H1 (cell line): Measurements from ENCODE around the gene TAF13. TPM values are rescaled to one million over a fixed set of nuclear protein-coding genes. Genes with fewer than 3 reads are reported as not detected.

Experiments
- CTCF ChIA-PET: fragments of 300-600 bp; sonication (Branson Sonifier 250); formaldehyde crosslinking; loops from one replicate; lab custom pipeline; 2021; ENCODE audit not compliant: partially characterized antibody; lab: Charles Lee
- POLR2A ChIA-PET: fragments of 300-600 bp; sonication (Branson Sonifier 250); formaldehyde crosslinking; loops from one replicate; lab custom pipeline; 2021; ENCODE audit warnings: inconsistent platforms; ENCODE audit not compliant: partially characterized antibody; lab: Charles Lee
- DNase-seq, 2 experiments: peaks; one replicate each; pipeline versions ENCODE4 v3.0.0 to v3.0.0-alpha.2; 2010 to 2022; ENCODE audit warnings: low spot score in 2 of 2, low read depth in 1 of 2, mixed read lengths in 1 of 2
- FAIRE-seq: peaks from 2 replicates; lab custom pipeline; 2011; peaks lifted over from hg19 to GRCh38; lab: Jason Lieb, UNC
- H2AFZ ChIP-seq: 2 replicates; pipeline ENCODE4 v1.8.1; 2012; ENCODE audit warnings: low read length, inconsistent platforms
- H2AK5ac ChIP-seq: 2 replicates; pipeline ENCODE4 v1.6.1; 2013; ENCODE audit warnings: low read depth, low read length
- H2BK120ac ChIP-seq: replicated peaks from 2 replicates; pipeline ENCODE3; 2013; ENCODE audit warnings: low read depth, low read length, inconsistent platforms
- H2BK12ac ChIP-seq: 2 replicates; pipeline ENCODE4 v1.6.1; 2013; ENCODE audit warnings: low read depth, low read length
- H2BK15ac ChIP-seq: 2 replicates; pipeline ENCODE4 v1.6.1; 2013; ENCODE audit warnings: low read length
- H2BK20ac ChIP-seq: 2 replicates; pipeline ENCODE4 v1.6.1; 2013; ENCODE audit warnings: low read length
- H2BK5ac ChIP-seq: 2 replicates; pipeline ENCODE4 v1.6.1; 2013; ENCODE audit warnings: low read depth, low read length
- H3K14ac ChIP-seq: 2 replicates; pipeline ENCODE4 v1.6.1; 2013; ENCODE audit warnings: inconsistent platforms; ENCODE audit not compliant: insufficient read length
- H3K18ac ChIP-seq: 2 replicates; pipeline ENCODE4 v1.6.1; 2013; ENCODE audit warnings: low read length; ENCODE audit errors: extremely low read depth
- H3K23ac ChIP-seq: 2 replicates; pipeline ENCODE4 v1.6.1; 2013; ENCODE audit warnings: inconsistent platforms; ENCODE audit not compliant: insufficient read length
- H3K23me2 ChIP-seq: 2 replicates; pipeline ENCODE4 v1.6.1; 2013; ENCODE audit warnings: low read depth, low read length
- H3K27ac ChIP-seq: 2 replicates; pipeline ENCODE4 v1.6.1; 2011; ENCODE audit warnings: low read depth, low read length, inconsistent platforms
- H3K27me3 ChIP-seq, 4 experiments: replicated peaks in 1 of 4; 1 replicate in 1 of 4; 2 replicates in 3 of 4; pipeline versions ENCODE4 v1.6.1 to v1.8.1; 2011 to 2013; ENCODE audit warnings: low read length in 3 of 4, mild to moderate bottlenecking in 3 of 4, inconsistent platforms in 2 of 4, mixed read lengths in 2 of 4, moderate library complexity in 1 of 4; ENCODE audit not compliant: control insufficient read depth in 3 of 4, insufficient read depth in 3 of 4; ENCODE audit errors: extremely low read depth in 1 of 4
- H3K36me3 ChIP-seq, 4 experiments: 2 replicates each; pipeline versions ENCODE4 v1.6.1 to v1.8.1; 2011 to 2013; ENCODE audit warnings: mild to moderate bottlenecking in 4 of 4, low read length in 3 of 4, moderate library complexity in 2 of 4, control low read depth in 1 of 4, inconsistent platforms in 1 of 4; ENCODE audit not compliant: insufficient read depth in 4 of 4, control insufficient read depth in 2 of 4
- H3K4ac ChIP-seq: replicated peaks from 2 replicates; pipeline ENCODE3; 2013; ENCODE audit warnings: low read length, low read depth, mixed read lengths, inconsistent platforms; ENCODE audit not compliant: insufficient read length
- H3K4me1 ChIP-seq, 4 experiments: replicated peaks in 1 of 4; 1 replicate in 1 of 4; 2 replicates in 3 of 4; pipeline versions ENCODE4 v1.6.1 to v1.8.1; 2011 to 2013; ENCODE audit warnings: low read length in 3 of 4, inconsistent platforms in 2 of 4, mixed read lengths in 1 of 4; ENCODE audit not compliant: insufficient read depth in 4 of 4, control insufficient read depth in 3 of 4
- H3K4me2 ChIP-seq, 2 experiments: 2 replicates each; pipeline versions ENCODE4 v1.6.1 to v1.8.1; 2011 to 2013; ENCODE audit warnings: low read depth in 2 of 2, low read length in 2 of 2, control low read depth in 1 of 2, inconsistent platforms in 1 of 2, mild to moderate bottlenecking in 1 of 2; ENCODE audit not compliant: insufficient read depth in 1 of 2
- H3K4me3 ChIP-seq, 4 experiments: fragments of 200-600, 300-600 bp in 1 of 4; sonication (generic), shearing (Covaris generic), sonication (Bioruptor Twin) in 1 of 4; 2 replicates each; pipeline versions ENCODE4 v1.5.1 to v1.8.1; 2011 to 2016; ENCODE audit warnings: low read length in 4 of 4, low read depth in 3 of 4, control low read depth in 2 of 4, inconsistent platforms in 2 of 4, mild to moderate bottlenecking in 2 of 4, mixed read lengths in 1 of 4, moderate library complexity in 1 of 4; ENCODE audit not compliant: insufficient read depth in 2 of 4; ENCODE audit errors: extremely low read depth in 1 of 4
- H3K56ac ChIP-seq: replicated peaks from 2 replicates; pipeline ENCODE3; 2013; ENCODE audit warnings: low read depth, mild to moderate bottlenecking, mixed read lengths, low read length, inconsistent platforms; ENCODE audit not compliant: insufficient read length
- H3K79me1 ChIP-seq: 2 replicates; pipeline ENCODE4 v1.6.1; 2013; ENCODE audit warnings: low read depth, low read length, control low read depth
- H3K79me2 ChIP-seq, 2 experiments: 2 replicates each; pipeline versions ENCODE4 v1.6.1 to v1.8.1; 2012 to 2013; ENCODE audit warnings: low read length in 2 of 2, mild to moderate bottlenecking in 2 of 2, inconsistent platforms in 1 of 2; ENCODE audit not compliant: insufficient read depth in 2 of 2, control insufficient read depth in 1 of 2
- H3K9ac ChIP-seq, 4 experiments: replicated peaks in 1 of 4; 1 replicate in 1 of 4; 2 replicates in 3 of 4; pipeline versions ENCODE4 v1.6.1 to v1.8.1; 2011 to 2013; ENCODE audit warnings: low read depth in 3 of 4, low read length in 3 of 4, control low read depth in 2 of 4, mild to moderate bottlenecking in 2 of 4, moderate library complexity in 2 of 4, inconsistent platforms in 1 of 4; ENCODE audit errors: extremely low read depth in 1 of 4
- H3K9me3 ChIP-seq, 2 experiments: 2 replicates each; pipeline versions ENCODE4 v1.6.1 to v1.8.1; 2012 to 2013; ENCODE audit warnings: mild to moderate bottlenecking in 2 of 2, moderate library complexity in 2 of 2, control low read depth in 1 of 2, inconsistent platforms in 1 of 2, low read depth in 1 of 2, low read length in 1 of 2, mixed read lengths in 1 of 2; ENCODE audit not compliant: insufficient read depth in 2 of 2
- H4K20me1 ChIP-seq, 2 experiments: replicated peaks in 1 of 2; 2 replicates each; pipeline versions ENCODE3 to v1.8.1; 2011 to 2013; ENCODE audit warnings: inconsistent platforms in 2 of 2, low read length in 2 of 2, mild to moderate bottlenecking in 1 of 2; ENCODE audit not compliant: insufficient read depth in 2 of 2, control insufficient read depth in 1 of 2
- H4K5ac ChIP-seq: 2 replicates; pipeline ENCODE4 v1.6.1; 2013; ENCODE audit warnings: low read length, low read depth, mixed read lengths, inconsistent platforms; ENCODE audit not compliant: insufficient read length
- H4K8ac ChIP-seq: 2 replicates; pipeline ENCODE4 v1.8.0; 2013; ENCODE audit warnings: mild to moderate bottlenecking, moderate library complexity, low read length, inconsistent platforms; ENCODE audit not compliant: insufficient read depth; ENCODE audit errors: extremely low read depth
- H4K91ac ChIP-seq: replicated peaks from 2 replicates; pipeline ENCODE3; 2013; ENCODE audit warnings: low read length, mixed read lengths, inconsistent platforms; ENCODE audit not compliant: insufficient read length
- SAP30 ChIP-seq: fragments of 300-600 bp; sonication (generic); IDR thresholded peaks from 2 replicates; pipeline ENCODE4 v1.7.1; 2012; ENCODE audit warnings: low read length, moderate library complexity, mild to moderate bottlenecking, inconsistent platforms; ENCODE audit not compliant: insufficient read depth, insufficient replicate concordance
- SIN3A ChIP-seq, 2 experiments: IDR thresholded peaks in 1 of 2; conservative IDR thresholded peaks in 1 of 2; 2 replicates each; pipeline ENCODE4 v1.6.1; 2011 to 2012; ENCODE audit warnings: low read length in 2 of 2, improper control_type of control experiment in 1 of 2, low read depth in 1 of 2, mild to moderate bottlenecking in 1 of 2
- SIX5 ChIP-seq: IDR thresholded peaks from 2 replicates; pipeline ENCODE4 v1.6.1; 2011; ENCODE audit warnings: mild to moderate bottlenecking, low read depth, low read length
- SUZ12 ChIP-seq: fragments of 200-600 bp; sonication (generic); IDR thresholded peaks from 2 replicates; pipeline ENCODE4 v1.6.1; 2012; ENCODE audit warnings: mild to moderate bottlenecking, inconsistent platforms, low read length, moderate library complexity, mixed read lengths
- WGBS, 2 experiments: shearing (Covaris generic) in 1 of 2; methylation state at CpG; one replicate each; pipeline versions ENCODE4 v1.1.6 to v1.1.7; 2013 to 2015; ENCODE audit warnings: low lambda C conversion rate in 2 of 2, mixed read lengths in 2 of 2, inconsistent platforms in 1 of 2, low coverage in 1 of 2, missing lambda C conversion rate in 1 of 2; ENCODE audit not compliant: insufficient replicate concordance in 2 of 2, insufficient coverage in 1 of 2, insufficient read length in 1 of 2; ENCODE audit errors: extremely low coverage in 1 of 2, missing lambda C conversion rate in 1 of 2; 5-methylcytosine and 5-hydroxymethylcytosine counted together
- polyA plus RNA-seq, 7 experiments: library from polyadenylated mRNA; depleted of rRNA in 3 of 7; stranded (reverse) in 5 of 7; unstranded in 2 of 7; fragments of >200 nt in 5 of 7; fragments of 200-250 nt in 2 of 7; gene quantifications; 1 replicate in 5 of 7; 2 replicates in 1 of 7; 4 replicates in 1 of 7; pipeline versions ENCODE4 v1.2.1 to v1.2.3, GENCODE V29; 2011 to 2013; ENCODE audit warnings: missing spikeins in 2 of 7, mixed read lengths in 2 of 7
- total RNA-seq: library from RNA; stranded (reverse); fragmentation: NEBNext Ultra II Directional; extraction: Animal tissue kit (Norgen Biotek cat#: 25700); gene quantifications from 2 replicates; pipeline ENCODE4 v1.2.1, GENCODE V29; 2021

The TAF13 gene
- total and polyA plus RNA-seq, 2 of the 8 experiments (the other 6 are each of a cell fraction or from before 2014, with no cell fraction given) = 13.1 to 41.7 TPM

DNA sequence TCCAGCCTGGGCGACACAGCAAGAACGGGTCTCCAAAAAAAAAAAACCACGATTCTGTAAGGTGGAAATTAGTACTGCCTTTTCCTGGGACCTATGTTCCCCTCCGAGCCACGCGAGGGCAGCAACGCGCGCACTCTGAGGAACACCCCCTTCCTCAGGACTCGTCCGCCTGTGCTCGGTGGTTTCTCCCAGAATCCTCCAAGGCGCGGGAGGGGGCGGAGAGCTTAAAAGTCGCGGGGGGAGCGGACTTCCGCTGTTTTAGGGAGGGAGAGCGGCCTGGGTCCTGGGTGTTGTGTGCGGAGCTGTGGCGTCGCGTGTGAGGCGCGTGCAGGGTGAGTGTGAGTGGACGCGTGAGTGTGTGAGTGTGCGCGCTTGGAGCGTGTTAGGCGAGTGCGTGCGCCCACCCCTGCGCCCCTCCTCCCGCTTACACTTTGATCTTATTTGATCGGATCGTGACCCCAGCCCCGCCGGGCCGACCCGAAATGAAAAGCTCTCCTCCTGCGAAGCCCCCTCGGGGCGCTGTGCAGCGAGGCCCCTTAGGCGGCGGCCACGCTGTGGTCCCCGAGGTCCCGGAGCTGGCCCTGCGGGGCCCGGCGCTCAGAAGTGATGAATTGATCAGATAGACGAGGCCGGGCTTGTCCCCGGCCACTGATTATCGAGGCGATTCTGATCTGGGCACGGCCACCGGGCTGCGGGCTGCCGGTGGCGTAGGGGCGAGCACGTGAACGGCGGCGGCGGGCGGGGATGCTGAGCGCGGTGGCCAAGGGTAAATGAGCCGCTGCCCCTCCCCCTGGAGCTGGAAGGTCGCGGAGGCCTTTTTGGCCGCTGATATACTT lies 24.4 kb upstream of the TAF13 start:
- Histone ChIP-seq H2AK5ac (no peak overlapping the region), H4K8ac (peak overlapping the region; percentile 84), H4K20me1 (peaks cover 0 to 1% of the 10 kb centered on the region in 2 experiments), H3K4me1 (no peaks in the 10 kb centered on the region), H3K79me2 (peaks cover 0 to 16% of the 10 kb centered on the region in 2 experiments; a peak in 2 of 4 replicates), H2BK5ac (peak overlapping the region; percentile 97), H3K36me3 (peaks cover 0 to 3% (median 0%) of the 10 kb centered on the region in 4 experiments; a peak in 1 of 8 replicates), H3K4me2 (peak overlapping the region; percentile 47 to 71), H3K4me3 (peak overlapping the region; percentile 69 to 91 (median 86)), H3K14ac (no peak overlapping the region), H3K56ac (peak overlapping the region; percentile 97), H4K91ac (peak overlapping the region; percentile 99), H4K5ac (peak overlapping the region; percentile 89), H3K79me1 (no peaks in the 10 kb centered on the region), H3K27me3 (no peaks in the 10 kb centered on the region), H3K27ac (peak overlapping the region; percentile 95), H3K18ac (peak overlapping the region; percentile 99), H3K4ac (peak overlapping the region; percentile 98), H3K9me3 (no peaks in the 10 kb centered on the region), H2BK12ac (peak overlapping the region; percentile 68; the same call in 1 of the 2 replicates), H3K23me2 (no peaks in the 10 kb centered on the region; the same call in none of the 2 replicates), H2BK15ac (0 out of 2 replicates have a peak overlapping the region, but pooled peaks have one; percentile 88), H3K23ac (no peak overlapping the region), H2AFZ (peak overlapping the region; percentile 81; the same call in 1 of the 2 replicates), H2BK120ac (peak overlapping the region; percentile 92), H3K9ac (peak overlapping the region; percentile 88 to 96 (median 93)), H2BK20ac (no peak overlapping the region)
- 1% methylated on average over 56 of the region's 77 CpGs; no CpG with 5 or more reads in 1 of the 2 experiments for WGBS, 2 experiments
- POLR2A ChIA-PET = interaction anchor here (0.6 to 5.7 kb wide), 44 partner anchors 12 to 386 kb away, joined by 3 to 106 read pairs (median 4); partner anchors contain the start of genes CLCC1, ELAPOR1, SORT1 and TAF13
- FAIRE-seq (peak; percentile 66), DNase-seq (peak; percentile 95 to 97)
- CTCF ChIA-PET = interaction anchor here (0.8 to 3.4 kb wide), 18 partner anchors 10 to 153 kb away, joined by 3 to 32 read pairs (median 4); partner anchors contain the start of genes ELAPOR1 and TMEM167B
- TF ChIP-seq SAP30 (no peak), SIX5 (no peak), SUZ12 (no peak), SIN3A (conservative IDR thresholded peaks at IDR 0.05 in 1 of 2, IDR thresholded peaks at IDR 0.05 in 1 of 2; ENCODE audit: low read depth in 1 of 2, low read length in 2 of 2) (peak in 1 of 2 experiments; percentile 82; a peak in 1 of 4 replicates)
